ENCODE measurements around the gene TRAIP. TPM values are rescaled to one million over a fixed set of nuclear protein-coding genes. Genes with fewer than 3 reads are reported as not detected.

Gene TRAIP
- total RNA-seq, 2 donors from 2014 or later = 14.0 to 44.0 TPM

DNA sequence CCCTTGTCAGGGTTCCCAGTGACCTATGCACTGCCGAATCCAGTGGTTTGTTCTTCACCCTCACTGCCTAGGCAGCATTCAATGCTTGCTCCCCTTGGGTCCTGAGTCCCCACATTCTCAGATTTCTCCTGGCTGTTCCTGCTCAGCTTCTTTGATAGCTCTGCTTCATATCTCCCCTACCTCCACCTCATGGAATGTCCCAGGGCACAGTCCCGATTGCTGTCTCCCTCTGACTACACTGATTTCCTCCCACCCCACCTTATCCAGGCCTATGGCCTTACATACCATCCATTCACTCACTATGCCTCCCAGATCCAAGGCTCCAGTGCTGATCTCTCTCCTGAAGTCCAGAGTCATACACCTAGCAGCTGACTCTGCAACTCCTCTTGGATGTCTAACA, 55.2 kb downstream of the TRAIP start:
- ATAC-seq = no peak
- DNase-seq (ENCODE audit: low spot score) = no peak
- Mint-ChIP-seq H3K27ac (peak overlapping the region in 1 of 2 donors; percentile 14), H3K27me3 (peaks cover 11 to 16% of the 10 kb centered on the region in 2 donors), H3K4me1 (ENCODE audit: low read depth in 2 of 2) (peaks cover 25 to 26% of the 10 kb centered on the region in 2 donors), H3K36me3 (no peaks in the 10 kb centered on the region), H3K4me3 (peak overlapping the region; percentile 82), H3K9me3 (no peaks in the 10 kb centered on the region)

DNA sequence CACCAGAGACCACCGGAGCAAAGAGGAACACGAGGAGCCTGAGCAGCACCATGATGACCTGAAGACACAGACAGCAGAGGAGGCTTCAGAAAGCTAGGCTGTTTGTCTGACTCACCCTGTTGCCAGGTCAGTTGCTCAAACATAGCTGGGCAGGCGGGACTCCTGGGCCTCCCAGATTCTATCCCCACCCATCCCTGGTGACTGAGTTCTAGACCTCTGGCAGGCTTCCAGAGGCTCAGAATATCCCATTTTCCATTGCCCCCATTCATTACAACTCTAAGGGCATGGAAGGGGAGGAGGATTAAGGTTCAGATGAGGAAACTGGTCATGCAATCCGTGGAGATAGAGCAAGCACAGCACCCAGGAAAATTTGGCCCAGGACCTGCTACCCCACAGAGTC, 56.6 kb downstream of the TRAIP start, which contains the start of gene CDHR4:
Gene CDHR4, minus strand, starts transcription at position 113 of the 400 bp plus-strand sequence. Its CDS starts 61 bp downstream, at position 52.
- Mint-ChIP-seq H3K9me3 (no peaks in the 10 kb centered on the region), H3K27ac (no peak within 1 kb of the TSS), H3K27me3 (peaks cover 11 to 16% of the 10 kb centered on the region in 2 donors), H3K36me3 (no peaks in the 10 kb centered on the region), H3K4me1 (ENCODE audit: low read depth in 2 of 2) (peaks cover 18 to 21% of the 10 kb centered on the region in 2 donors), H3K4me3 (no peak within 1 kb of the TSS)
- no peak for ATAC-seq
- DNase-seq (ENCODE audit: low spot score) = no peak

DNA sequence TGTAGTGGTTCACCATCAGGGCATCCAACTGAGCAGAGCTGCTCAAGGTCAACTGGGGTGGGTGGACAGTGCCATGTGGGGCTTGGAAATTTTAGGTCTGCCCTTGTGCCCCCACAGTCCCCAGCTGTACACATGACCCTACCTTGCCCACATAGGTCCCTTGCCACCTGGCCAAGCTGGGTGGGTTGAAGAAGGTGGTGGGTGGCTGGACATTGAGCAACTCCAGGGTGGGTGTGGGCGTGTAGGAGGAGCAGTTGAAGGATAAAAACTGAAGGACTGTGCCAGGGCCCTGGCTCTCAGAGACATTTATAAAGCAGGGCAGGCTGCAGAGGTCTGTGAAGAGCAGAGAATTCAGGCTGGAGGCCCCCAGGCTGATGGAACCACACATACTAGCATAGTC, 57.3 kb downstream of the TRAIP start:
- no peak for DNase-seq (ENCODE audit: low spot score)

GRCh38 chr3:49794926-49795905, 61.1 kb downstream of the TRAIP start:
- ATAC-seq (no peak), DNase-seq (ENCODE audit: low spot score) (no peak)
- Mint-ChIP-seq H3K4me3 (no peak overlapping the region), H3K36me3 (no peaks in the 10 kb centered on the region), H3K9me3 (no peaks in the 10 kb centered on the region), H3K27ac (no peak overlapping the region), H3K4me1 (ENCODE audit: low read depth in 2 of 2) (peaks cover under 1 to 2% of the 10 kb centered on the region in 2 donors), H3K27me3 (peaks cover 0 to under 1% of the 10 kb centered on the region in 2 donors)

More for the DNA sequence above, 57.3 kb downstream of the TRAIP start:
- peaks cover 17 to 19% of the 10 kb centered on the region in 2 donors for H3K4me1 Mint-ChIP-seq (ENCODE audit: low read depth in 2 of 2)
- no peak overlapping the region for H3K27ac Mint-ChIP-seq
- ATAC-seq = no peak
- H3K9me3 Mint-ChIP-seq = no peaks in the 10 kb centered on the region
- H3K27me3 Mint-ChIP-seq = peaks cover 11 to 16% of the 10 kb centered on the region in 2 donors
- H3K4me3 Mint-ChIP-seq = no peak overlapping the region
- H3K36me3 Mint-ChIP-seq = no peaks in the 10 kb centered on the region

DNA sequence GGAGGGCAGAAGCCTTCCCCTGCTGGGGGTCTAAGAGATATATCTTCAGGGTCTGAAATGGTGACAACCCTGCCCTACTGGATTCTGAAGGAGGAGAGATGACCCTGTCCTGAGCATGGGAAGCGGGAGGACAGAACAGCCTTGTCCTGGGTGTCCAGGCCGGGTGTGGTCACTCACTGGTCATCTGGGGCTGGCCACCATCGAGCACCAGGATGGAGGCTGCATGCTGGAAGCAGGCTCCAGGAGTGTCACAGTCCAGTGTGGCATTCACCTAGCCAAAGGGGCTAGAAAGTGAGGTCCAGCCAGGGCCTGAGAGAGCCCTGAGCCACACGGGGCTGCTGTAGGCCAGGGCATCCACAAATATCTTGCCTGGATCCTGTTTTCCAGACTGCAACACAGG, 61.9 kb downstream of the TRAIP start:
- Mint-ChIP-seq H3K27ac (no peak overlapping the region), H3K27me3 (peaks cover 0 to 3% of the 10 kb centered on the region in 2 donors), H3K9me3 (no peaks in the 10 kb centered on the region), H3K4me1 (ENCODE audit: low read depth in 2 of 2) (peaks cover 3 to 5% of the 10 kb centered on the region in 2 donors), H3K4me3 (no peak overlapping the region), H3K36me3 (no peaks in the 10 kb centered on the region)
- DNase-seq (ENCODE audit: low spot score) = no peak
- no peak for ATAC-seq

GRCh38 chr3:49793486-49794085, 62.8 kb downstream of the TRAIP start:
- Mint-ChIP-seq H3K36me3 (no peaks in the 10 kb centered on the region), H3K4me3 (no peak overlapping the region), H3K9me3 (no peaks in the 10 kb centered on the region), H3K27ac (no peak overlapping the region), H3K27me3 (peaks cover 0 to 3% of the 10 kb centered on the region in 2 donors), H3K4me1 (ENCODE audit: low read depth in 2 of 2) (peaks cover 3 to 5% of the 10 kb centered on the region in 2 donors)
- no peak for ATAC-seq
- DNase-seq (ENCODE audit: low spot score) = no peak

- peak in 1 of 2 donors; percentile 15 for ATAC-seq
- no peaks in the 10 kb centered on the region for H3K9me3 Mint-ChIP-seq
- H3K27me3 Mint-ChIP-seq = peaks cover 5 to 7% of the 10 kb centered on the region in 2 donors
- no peaks in the 10 kb centered on the region for H3K36me3 Mint-ChIP-seq
- H3K4me3 Mint-ChIP-seq = no peak overlapping the region
- no peak for DNase-seq (ENCODE audit: low spot score)
- peaks cover 3 to 5% of the 10 kb centered on the region in 2 donors for H3K4me1 Mint-ChIP-seq (ENCODE audit: low read depth in 2 of 2)
- no peak overlapping the region for H3K27ac Mint-ChIP-seq
Observed at GRCh38 chr3:49792371-49793150, 63.8 kb downstream of the TRAIP start.

- ATAC-seq (no peak), DNase-seq (ENCODE audit: low spot score) (no peak)
- H3K4me3 Mint-ChIP-seq = no peak overlapping the region
- no peaks in the 10 kb centered on the region for H3K36me3 Mint-ChIP-seq
- no peak overlapping the region for H3K27ac Mint-ChIP-seq
- no peaks in the 10 kb centered on the region for H3K9me3 Mint-ChIP-seq
- peaks cover 9 to 15% of the 10 kb centered on the region in 2 donors for H3K4me1 Mint-ChIP-seq (ENCODE audit: low read depth in 2 of 2)
- peaks cover 5 to 7% of the 10 kb centered on the region in 2 donors for H3K27me3 Mint-ChIP-seq
Observed at GRCh38 chr3:49791571-49791970, 64.8 kb downstream of the TRAIP start.

GRCh38 chr3:49790626-49791411, 65.5 kb downstream of the TRAIP start:
- H3K4me1 Mint-ChIP-seq (ENCODE audit: low read depth in 2 of 2) = peaks cover 10 to 15% of the 10 kb centered on the region in 2 donors
- no peak for DNase-seq (ENCODE audit: low spot score)
- no peaks in the 10 kb centered on the region for H3K36me3 Mint-ChIP-seq
- ATAC-seq = no peak
- no peak overlapping the region for H3K27ac Mint-ChIP-seq
- H3K27me3 Mint-ChIP-seq = peaks cover 5 to 7% of the 10 kb centered on the region in 2 donors
- H3K4me3 Mint-ChIP-seq = no peak overlapping the region
- no peaks in the 10 kb centered on the region for H3K9me3 Mint-ChIP-seq

DNA sequence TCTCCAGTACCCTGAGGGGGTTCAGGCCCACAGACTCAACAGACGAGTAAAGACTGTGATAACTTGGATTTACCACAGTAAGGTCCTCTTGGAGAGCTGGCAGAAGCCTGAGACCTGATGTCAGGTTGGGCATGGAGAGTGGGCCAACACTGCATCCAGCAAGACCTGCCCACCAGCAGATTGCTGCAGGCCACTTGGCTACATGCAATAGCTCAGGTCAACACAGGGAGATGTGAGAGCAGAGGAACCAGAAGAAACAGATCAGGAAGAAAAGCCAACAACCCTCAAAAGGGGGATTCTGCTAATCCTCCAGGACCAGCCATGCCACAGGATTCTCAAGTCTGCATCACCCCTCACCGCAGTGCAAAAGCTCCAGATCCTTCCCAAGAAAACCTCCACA, 68.3 kb downstream of the TRAIP start:
- H3K4me1 Mint-ChIP-seq (ENCODE audit: low read depth in 2 of 2) = peaks cover 17 to 25% of the 10 kb centered on the region in 2 donors
- H3K36me3 Mint-ChIP-seq = no peaks in the 10 kb centered on the region
- no peak overlapping the region for H3K4me3 Mint-ChIP-seq
- no peaks in the 10 kb centered on the region for H3K9me3 Mint-ChIP-seq
- H3K27me3 Mint-ChIP-seq = peaks cover 5 to 7% of the 10 kb centered on the region in 2 donors
- no peak overlapping the region for H3K27ac Mint-ChIP-seq
- DNase-seq (ENCODE audit: low spot score) (no peak), ATAC-seq (no peak)

DNA sequence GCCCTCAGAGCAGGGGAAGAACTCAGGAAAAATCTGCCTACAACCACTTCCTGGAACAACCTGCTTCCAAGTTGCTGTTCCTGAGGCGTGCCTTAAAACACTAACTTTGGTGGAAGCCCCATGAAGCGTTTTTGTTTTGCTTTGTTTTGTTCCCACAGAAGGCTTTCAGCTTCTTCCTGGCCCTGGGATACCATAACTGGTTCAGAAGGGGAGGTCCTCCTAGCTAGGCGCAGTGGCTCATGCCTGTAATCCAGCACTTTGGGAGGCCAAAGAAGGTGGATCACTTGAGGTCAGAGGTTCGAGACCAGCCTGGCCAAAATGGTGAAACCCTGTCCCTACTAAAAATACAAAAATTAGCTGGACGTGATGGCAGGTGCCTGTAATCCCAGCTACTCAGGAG, 68.8 kb downstream of the TRAIP start:
- H3K36me3 Mint-ChIP-seq = no peaks in the 10 kb centered on the region
- H3K27ac Mint-ChIP-seq = peak overlapping the region; percentile 83 to 95
- H3K4me3 Mint-ChIP-seq = peak overlapping the region; percentile 87
- DNase-seq (ENCODE audit: low spot score) = no peak
- H3K4me1 Mint-ChIP-seq (ENCODE audit: low read depth in 2 of 2) = peaks cover 17 to 25% of the 10 kb centered on the region in 2 donors
- H3K9me3 Mint-ChIP-seq = no peaks in the 10 kb centered on the region
- H3K27me3 Mint-ChIP-seq = peaks cover 5 to 7% of the 10 kb centered on the region in 2 donors
- ATAC-seq = no peak

DNA sequence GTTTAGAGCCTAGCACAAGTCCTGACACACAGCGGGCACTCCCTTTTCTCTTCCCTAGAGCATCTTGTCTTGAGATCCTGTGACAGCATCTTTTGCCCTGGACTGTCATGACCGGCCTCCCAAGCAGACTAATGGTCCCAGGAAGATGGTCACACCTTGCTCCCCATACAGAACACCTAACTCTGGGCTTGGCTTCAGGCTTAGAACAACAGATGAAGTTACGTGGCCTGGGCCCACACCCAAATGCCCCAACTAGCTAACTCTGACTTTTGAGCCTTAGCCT, 69.2 kb downstream of the TRAIP start:
- no peak for ATAC-seq

More for the DNA sequence above, 69.2 kb downstream of the TRAIP start:
- no peak for DNase-seq (ENCODE audit: low spot score)
- peaks cover 19 to 25% of the 10 kb centered on the region in 2 donors for H3K4me1 Mint-ChIP-seq (ENCODE audit: low read depth in 2 of 2)
- H3K36me3 Mint-ChIP-seq = no peaks in the 10 kb centered on the region
- H3K27ac Mint-ChIP-seq = peak overlapping the region; percentile 83 to 95
- peak overlapping the region; percentile 87 for H3K4me3 Mint-ChIP-seq
- peaks cover 5 to 7% of the 10 kb centered on the region in 2 donors for H3K27me3 Mint-ChIP-seq
- no peaks in the 10 kb centered on the region for H3K9me3 Mint-ChIP-seq
